Testis (tissue), 2 donors: ENCODE data around the gene EEF1AKMT2.

Experiments
- CTCF ChIP-seq, 3 experiments: fragments of 450-650 bp in 2 of 3; fragments of 200-600 bp in 1 of 3; sonication (generic) in 1 of 3; IDR thresholded peaks; one replicate each; pipeline ENCODE4 v1.5.1; 2016 to 2019; ENCODE audit warnings: antibody characterized with exemption in 3 of 3, mild to moderate bottlenecking in 2 of 3, moderate library complexity in 1 of 3
- POLR2A ChIP-seq: fragments of 450-650 bp; IDR thresholded peaks from one replicate; pipeline ENCODE4 v1.6.1; 2017; ENCODE audit warnings: antibody characterized with exemption, mild to moderate bottlenecking, moderate library complexity

GRCh38 chr10:124724279-124725027 is 67.2 kb downstream of the EEF1AKMT2 start:
- TF ChIP-seq POLR2A (no peak), CTCF (IDR thresholded peaks at IDR 0.05) (no peak)
